CD4-positive, alpha-beta memory T cell (primary cell): Measurements from ENCODE around the gene DALRD3. TPM values are rescaled to one million over a fixed set of nuclear protein-coding genes. Genes with fewer than 3 reads are reported as not detected.

ENCODE experiments used
- CTCF ChIA-PET: fragments of 350-600 bp; sonication (Branson Sonifier 250); formaldehyde crosslinking; loops from one replicate; lab custom pipeline; 2021; ENCODE audit warnings: inconsistent platforms; ENCODE audit not compliant: partially characterized antibody; lab: Charles Lee
- POLR2A ChIA-PET: fragments of 350-600 bp; sonication (Branson Sonifier 250); formaldehyde crosslinking; loops from one replicate; lab custom pipeline; 2021; ENCODE audit not compliant: partially characterized antibody; lab: Charles Lee
- DNase-seq, 5 donors: peaks; one replicate each; pipeline versions ENCODE4 v3.0.0 to v3.0.0-alpha.2; 2020 to 2022; ENCODE audit warnings: mixed read lengths in 1 of 5
- H3K27ac ChIP-seq: one replicate; pipeline ENCODE4 v1.7.0; 2013; ENCODE audit warnings: low read depth, low read length
- H3K27me3 ChIP-seq: 2 replicates; pipeline ENCODE4 v1.7.0; 2013; ENCODE audit warnings: mild to moderate bottlenecking, low read length, moderate library complexity; ENCODE audit not compliant: insufficient read depth
- H3K36me3 ChIP-seq: 2 replicates; pipeline ENCODE4 v1.7.0; 2013; ENCODE audit warnings: mild to moderate bottlenecking, low read length, moderate library complexity; ENCODE audit not compliant: insufficient read depth
- H3K4me1 ChIP-seq: 2 replicates; pipeline ENCODE4 v1.7.0; 2013; ENCODE audit warnings: mild to moderate bottlenecking, low read length, moderate library complexity; ENCODE audit not compliant: insufficient read depth
- H3K4me3 ChIP-seq, 2 donors: one replicate each; pipeline ENCODE4 v1.7.0; 2013; ENCODE audit warnings: low read length in 2 of 2, mild to moderate bottlenecking in 1 of 2
- H3K9me3 ChIP-seq, 2 donors: one replicate each; pipeline ENCODE4 v1.7.0; 2013; ENCODE audit warnings: low read length in 2 of 2, control low read depth in 1 of 2; ENCODE audit not compliant: control insufficient read depth in 1 of 2
- H3K27ac Mint-ChIP-seq, 7 donors: one replicate each; pipeline ENCODE4 v1.8.0; 2020 to 2021; ENCODE audit warnings: mixed read lengths in 7 of 7, mild to moderate bottlenecking in 6 of 7, inconsistent platforms in 3 of 7, moderate library complexity in 3 of 7
- H3K27me3 Mint-ChIP-seq, 2 donors: one replicate each; pipeline ENCODE4 v1.8.0; 2020 to 2021; ENCODE audit warnings: mixed read lengths in 2 of 2
- H3K36me3 Mint-ChIP-seq, 2 donors: one replicate each; pipeline ENCODE4 v1.8.0; 2020 to 2021; ENCODE audit warnings: mixed read lengths in 2 of 2, inconsistent platforms in 1 of 2, mild to moderate bottlenecking in 1 of 2
- H3K4me1 Mint-ChIP-seq, 4 donors: one replicate each; pipeline ENCODE4 v1.8.0; 2020 to 2021; ENCODE audit warnings: mixed read lengths in 4 of 4, mild to moderate bottlenecking in 1 of 4
- H3K4me3 Mint-ChIP-seq, 8 donors: one replicate each; pipeline ENCODE4 v1.8.0; 2020 to 2021; ENCODE audit warnings: mixed read lengths in 8 of 8, mild to moderate bottlenecking in 7 of 8, moderate library complexity in 6 of 8, inconsistent platforms in 3 of 8
- H3K9me3 Mint-ChIP-seq, 8 donors: one replicate each; pipeline ENCODE4 v1.8.0; 2020 to 2021; ENCODE audit warnings: mixed read lengths in 8 of 8, mild to moderate bottlenecking in 5 of 8, inconsistent platforms in 3 of 8, moderate library complexity in 1 of 8
- intact Hi-C: fragments of 100-400 bp; cut with micrococcal nuclease; formaldehyde crosslinking; loops from one replicate; pipeline ENCODE4 v1.15.1; 2023
- polyA plus RNA-seq, 2 donors: library from polyadenylated mRNA; unstranded; fragments of 300-500 nt; fragmentation: Illumina TruSeq; gene quantifications; one replicate each; pipeline ENCODE4 v1.2.3, GENCODE V29; 2021
- total RNA-seq, 2 experiments: library from RNA; stranded (reverse); gene quantifications; one replicate each; pipeline ENCODE4 v1.2.3, GENCODE V29; 2021

Gene DALRD3, protein sequence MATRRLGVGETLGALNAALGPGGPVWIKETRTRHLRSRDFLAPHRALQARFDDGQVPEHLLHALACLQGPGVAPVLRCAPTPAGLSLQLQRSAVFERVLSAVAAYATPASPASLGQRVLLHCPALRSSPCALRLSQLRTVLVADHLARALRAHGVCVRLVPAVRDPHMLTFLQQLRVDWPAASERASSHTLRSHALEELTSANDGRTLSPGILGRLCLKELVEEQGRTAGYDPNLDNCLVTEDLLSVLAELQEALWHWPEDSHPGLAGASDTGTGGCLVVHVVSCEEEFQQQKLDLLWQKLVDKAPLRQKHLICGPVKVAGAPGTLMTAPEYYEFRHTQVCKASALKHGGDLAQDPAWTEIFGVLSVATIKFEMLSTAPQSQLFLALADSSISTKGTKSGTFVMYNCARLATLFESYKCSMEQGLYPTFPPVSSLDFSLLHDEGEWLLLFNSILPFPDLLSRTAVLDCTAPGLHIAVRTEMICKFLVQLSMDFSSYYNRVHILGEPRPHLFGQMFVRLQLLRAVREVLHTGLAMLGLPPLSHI
- total RNA-seq: 10 to 100 TPM; 31.2 to 32.8 TPM
- 10 to 100 TPM; 32.2 to 41.3 TPM for polyA plus RNA-seq

DNA sequence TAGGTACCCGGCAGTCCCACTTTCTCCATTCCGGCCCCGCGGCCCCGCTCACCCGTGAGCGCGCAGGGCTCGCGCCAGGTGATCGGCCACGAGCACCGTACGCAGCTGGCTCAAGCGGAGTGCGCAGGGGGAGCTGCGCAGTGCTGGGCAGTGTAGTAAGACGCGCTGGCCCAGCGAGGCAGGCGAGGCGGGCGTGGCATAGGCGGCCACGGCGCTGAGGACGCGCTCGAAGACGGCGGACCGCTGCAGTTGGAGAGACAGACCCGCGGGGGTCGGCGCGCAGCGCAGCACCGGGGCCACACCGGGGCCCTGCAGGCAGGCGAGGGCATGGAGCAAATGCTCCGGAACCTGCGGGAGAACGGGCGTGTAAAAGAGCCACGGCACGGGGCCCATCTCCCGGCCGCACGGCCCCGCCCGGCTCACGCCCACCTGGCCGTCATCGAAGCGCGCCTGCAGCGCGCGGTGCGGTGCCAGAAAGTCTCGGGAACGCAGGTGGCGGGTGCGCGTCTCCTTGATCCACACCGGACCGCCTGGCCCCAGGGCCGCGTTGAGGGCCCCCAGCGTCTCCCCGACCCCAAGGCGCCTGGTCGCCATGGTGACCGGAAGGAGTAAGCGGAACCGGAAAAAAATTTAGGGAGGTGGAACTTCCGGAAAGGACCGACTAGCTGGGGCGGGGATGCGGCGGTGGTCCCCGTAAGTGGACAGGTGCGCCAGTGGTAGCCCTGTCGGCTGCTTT, at the start of gene DALRD3:
DALRD3 (minus strand) TSS at position 610 of the 736 bp plus-strand sequence; CDS start at position 594, 16 bp downstream.
- Mint-ChIP-seq H3K27ac (peak within 1 kb of the TSS; percentile 91 to 95 (median 93)), H3K4me3 (peak within 1 kb of the TSS; percentile 89 to 98 (median 95)), H3K36me3 (peaks cover 0 to 46% of the 10 kb centered on the region in 2 donors), H3K27me3 (no peaks in the 10 kb centered on the region), H3K4me1 (peaks cover 15 to 54% (median 33%) of the 10 kb centered on the region in 4 donors), H3K9me3 (peaks cover 0 to 1% (median 0%) of the 10 kb centered on the region in 8 donors)
- H3K27ac ChIP-seq: peak within 1 kb of the TSS; percentile 79
- peaks cover 42% of the 10 kb centered on the region for H3K4me1 ChIP-seq
- intact Hi-C loops: no loop called here
- POLR2A ChIA-PET: interaction anchor here (0.6 to 22.1 kb wide), 9 partner anchors 3 to 103 kb away, joined by 3 to 629 read pairs (median 6); partner anchors contain the start of genes DALRD3, IMPDH2, NDUFAF3 and P4HTM
- CTCF ChIA-PET: interaction anchor here (1.5 to 15.4 kb wide), 3 partner anchors 8 to 29 kb away, joined by 4 to 216 read pairs (median 173); partner anchors contain the start of genes IMPDH2, P4HTM and WDR6
- H3K36me3 ChIP-seq: peaks cover 36% of the 10 kb centered on the region
- DNase-seq: peak; percentile 64 to 70 (median 69)
- no peaks in the 10 kb centered on the region for H3K27me3 ChIP-seq
- peak within 1 kb of the TSS; percentile 61 to 89 for H3K4me3 ChIP-seq
- H3K9me3 ChIP-seq: no peaks in the 10 kb centered on the region

DNA sequence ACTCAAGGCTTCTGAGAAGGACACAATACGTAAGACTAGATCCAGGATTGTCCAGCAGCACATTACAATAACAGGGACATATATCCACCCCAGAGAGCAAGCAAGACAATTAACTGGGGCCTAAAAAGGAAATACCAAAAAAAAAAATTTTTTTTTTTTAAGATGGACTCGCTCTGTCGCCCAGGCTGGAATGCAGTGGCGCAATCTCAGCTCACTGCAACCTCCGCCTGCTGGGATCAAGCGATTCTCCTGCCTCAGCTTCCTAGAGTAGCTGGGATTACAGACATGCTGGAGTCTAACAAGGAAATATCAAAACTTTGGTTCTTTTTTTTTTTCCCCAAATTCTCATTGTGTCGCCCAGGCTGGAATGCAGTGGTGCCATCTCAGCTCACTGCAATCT, 39.6 kb upstream of the DALRD3 start:
- Mint-ChIP-seq H3K27me3 (no peaks in the 10 kb centered on the region), H3K27ac (peak overlapping the region in 2 of 7 donors; percentile 25 to 58), H3K36me3 (peaks cover 34 to 51% of the 10 kb centered on the region in 2 donors), H3K9me3 (no peaks in the 10 kb centered on the region), H3K4me3 (no peak overlapping the region), H3K4me1 (peaks cover 0 to 5% (median 5%) of the 10 kb centered on the region in 4 donors)
- no peak overlapping the region for H3K4me3 ChIP-seq
- H3K9me3 ChIP-seq: no peaks in the 10 kb centered on the region
- no peaks in the 10 kb centered on the region for H3K4me1 ChIP-seq
- DNase-seq: no peak
- H3K27ac ChIP-seq: no peak overlapping the region
- intact Hi-C loops: no loop called here
- POLR2A ChIA-PET: no interaction called here
- no peaks in the 10 kb centered on the region for H3K27me3 ChIP-seq
- H3K36me3 ChIP-seq: peaks cover 27% of the 10 kb centered on the region
- CTCF ChIA-PET: interaction anchor here (0.6 kb wide), 1 partner anchor 311 kb away, joined by 3 read pairs; no protein-coding TSS in a partner anchor

GRCh38 chr3:49057268-49057667, 38.9 kb upstream of the DALRD3 start:
- Mint-ChIP-seq H3K27ac (no peak overlapping the region), H3K36me3 (peaks cover 34 to 54% of the 10 kb centered on the region in 2 donors), H3K27me3 (no peaks in the 10 kb centered on the region), H3K4me3 (no peak overlapping the region), H3K9me3 (no peaks in the 10 kb centered on the region), H3K4me1 (peaks cover 0 to 9% (median 6%) of the 10 kb centered on the region in 4 donors)
- no peak overlapping the region for H3K4me3 ChIP-seq
- H3K4me1 ChIP-seq: no peaks in the 10 kb centered on the region
- no peak for DNase-seq
- H3K36me3 ChIP-seq: peaks cover 27% of the 10 kb centered on the region
- H3K27me3 ChIP-seq: no peaks in the 10 kb centered on the region
- CTCF ChIA-PET: no interaction called here
- H3K9me3 ChIP-seq: no peaks in the 10 kb centered on the region
- intact Hi-C loops: no loop called here
- POLR2A ChIA-PET: no interaction called here
- H3K27ac ChIP-seq: no peak overlapping the region

DNA sequence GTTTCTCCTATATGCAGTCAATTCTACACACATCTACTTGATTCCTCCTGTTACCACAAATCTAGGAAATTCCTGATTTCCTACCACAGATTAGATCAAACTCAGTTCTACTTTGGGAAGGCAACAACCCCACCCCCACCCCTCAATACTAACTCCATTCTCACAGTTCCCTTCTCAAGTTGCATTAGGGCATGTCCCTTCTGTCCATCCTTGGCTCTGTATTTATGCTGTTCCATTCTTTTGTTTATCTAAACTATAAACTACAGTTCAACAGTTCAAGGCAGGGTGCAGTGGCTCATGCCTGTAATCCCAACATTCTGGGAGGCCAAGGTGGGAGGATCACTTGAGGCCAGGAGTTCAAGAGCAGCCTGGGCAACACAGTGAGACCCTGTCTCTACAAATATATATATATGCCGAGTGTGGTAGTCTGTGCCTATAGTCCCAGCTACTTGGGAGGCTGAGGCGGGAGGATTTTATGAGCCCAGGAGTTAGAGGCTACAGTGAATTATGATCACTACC, 36.0 kb upstream of the DALRD3 start:
- ChIA-PET POLR2A (no interaction called here), CTCF (interaction anchor here (1.0 kb wide), 1 partner anchor 16 kb away, joined by 3 read pairs; no protein-coding TSS in a partner anchor)
- Mint-ChIP-seq H3K4me3 (no peak overlapping the region), H3K9me3 (no peaks in the 10 kb centered on the region), H3K27me3 (no peaks in the 10 kb centered on the region), H3K27ac (peak overlapping the region in 6 of 7 donors; percentile 23 to 78 (median 60)), H3K36me3 (peaks cover 39 to 68% of the 10 kb centered on the region in 2 donors), H3K4me1 (peaks cover 8 to 27% (median 13%) of the 10 kb centered on the region in 4 donors)
- Histone ChIP-seq H3K4me1 (no peaks in the 10 kb centered on the region), H3K27ac (no peak overlapping the region), H3K36me3 (peaks cover 32% of the 10 kb centered on the region), H3K9me3 (no peaks in the 10 kb centered on the region), H3K4me3 (no peak overlapping the region), H3K27me3 (no peaks in the 10 kb centered on the region)
- intact Hi-C loops: no loop called here
- DNase-seq: no peak

DNA sequence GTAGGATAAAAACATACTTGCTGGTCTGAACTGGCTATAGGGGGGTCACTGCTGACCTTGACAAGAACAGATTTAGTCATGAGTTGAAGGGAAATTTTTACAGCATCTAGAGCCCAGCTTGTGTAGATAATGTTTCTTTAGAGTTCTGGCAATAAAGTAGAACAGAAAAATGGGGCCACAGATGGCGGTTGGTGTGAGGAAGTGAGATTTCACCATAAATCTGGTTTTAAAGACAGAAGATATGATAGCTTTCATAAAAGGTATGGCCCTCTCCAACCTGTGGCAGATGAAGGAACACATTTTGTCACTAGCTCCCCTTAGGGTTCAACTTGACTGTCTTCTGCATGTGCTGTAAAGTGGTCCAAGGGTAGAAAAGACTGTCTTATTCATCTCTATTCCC, 35.2 kb upstream of the DALRD3 start:
- Histone ChIP-seq H3K27me3 (no peaks in the 10 kb centered on the region), H3K4me3 (no peak overlapping the region), H3K36me3 (peaks cover 32% of the 10 kb centered on the region), H3K9me3 (no peaks in the 10 kb centered on the region), H3K4me1 (no peaks in the 10 kb centered on the region), H3K27ac (no peak overlapping the region)
- H3K27ac Mint-ChIP-seq: peak overlapping the region in 1 of 7 donors; percentile 29
- intact Hi-C loops: no loop called here
- POLR2A ChIA-PET: no interaction called here
- H3K27me3 Mint-ChIP-seq: no peaks in the 10 kb centered on the region
- peaks cover 8 to 27% (median 13%) of the 10 kb centered on the region in 4 donors for H3K4me1 Mint-ChIP-seq
- no peak for DNase-seq
- H3K36me3 Mint-ChIP-seq: peaks cover 39 to 68% of the 10 kb centered on the region in 2 donors
- H3K4me3 Mint-ChIP-seq: no peak overlapping the region
- CTCF ChIA-PET: no interaction called here
- no peaks in the 10 kb centered on the region for H3K9me3 Mint-ChIP-seq

GRCh38 chr3:49035281-49035680, 16.9 kb upstream of the DALRD3 start:
- peak overlapping the region in 1 of 7 donors; percentile 79 for H3K27ac Mint-ChIP-seq
- POLR2A ChIA-PET: no interaction called here
- H3K4me1 Mint-ChIP-seq: peaks cover 0 to 6% (median 0%) of the 10 kb centered on the region in 4 donors
- no peaks in the 10 kb centered on the region for H3K27me3 Mint-ChIP-seq
- Histone ChIP-seq H3K4me1 (no peaks in the 10 kb centered on the region), H3K4me3 (no peak overlapping the region), H3K27ac (no peak overlapping the region), H3K9me3 (no peaks in the 10 kb centered on the region), H3K27me3 (no peaks in the 10 kb centered on the region), H3K36me3 (peaks cover 31% of the 10 kb centered on the region)
- no peak for DNase-seq
- H3K36me3 Mint-ChIP-seq: peaks cover 38 to 52% of the 10 kb centered on the region in 2 donors
- CTCF ChIA-PET: no interaction called here
- intact Hi-C loops: no loop called here
- no peak overlapping the region for H3K4me3 Mint-ChIP-seq
- no peaks in the 10 kb centered on the region for H3K9me3 Mint-ChIP-seq
